ENCODE measurements around the gene ZBTB46. TPM values are rescaled to one million over a fixed set of nuclear protein-coding genes. Genes with fewer than 3 reads are reported as not detected.
"Not testable (repeated sequence)": the region's sequence is repeated elsewhere in the genome, so short reads cannot be mapped to it uniquely, and the experiment has no call there.

Gene ZBTB46
- total RNA-seq, 4 donors from 2014 or later, result 11.1 to 65.3 (median 17.8) TPM

DNA sequence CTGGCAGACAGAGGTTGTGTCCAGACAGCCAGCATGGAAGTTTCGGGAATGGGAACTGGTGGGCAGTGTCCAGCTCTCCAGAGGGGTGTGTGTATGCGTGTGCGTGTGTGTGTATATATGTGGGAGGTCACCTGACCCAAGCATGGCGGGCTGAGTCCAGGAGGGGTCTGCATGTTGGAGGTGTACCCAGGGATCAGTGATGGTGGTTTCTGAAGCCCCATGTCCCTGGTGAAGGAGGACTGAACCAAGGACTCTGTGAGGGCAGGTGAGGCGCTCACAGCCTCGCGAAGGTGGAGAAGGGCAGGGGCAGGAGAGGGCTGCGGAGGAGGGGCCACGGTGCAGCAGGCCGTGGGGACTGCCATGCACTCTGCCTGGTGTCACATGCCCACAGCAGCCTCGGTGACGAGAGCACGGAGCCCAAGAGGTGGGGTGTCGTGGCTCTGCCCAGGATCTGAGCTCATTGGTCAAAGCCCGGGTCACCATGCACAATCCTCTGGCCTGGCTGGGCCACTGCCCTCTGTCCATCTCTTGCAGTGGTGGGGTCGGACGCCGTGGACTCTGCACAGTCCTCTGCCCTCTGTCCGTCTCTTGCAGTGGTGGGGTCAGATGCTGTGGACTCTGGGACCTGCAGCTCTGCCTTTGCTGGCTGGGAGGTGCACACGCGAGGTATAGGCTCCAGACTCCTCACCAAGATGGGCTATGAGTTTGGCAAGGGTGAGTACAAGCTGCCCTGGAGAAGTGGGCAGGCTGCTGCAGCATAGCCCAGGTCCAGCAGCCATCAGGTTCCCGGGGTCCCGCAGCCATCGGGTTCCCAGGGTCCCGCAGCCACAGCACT is 96.7 kb downstream of the ZBTB46 start:
- ATAC-seq (ENCODE audit: low FRiP score) (no peak), DNase-seq (ENCODE audit: low spot score) (no peak)
- TF ChIP-seq, protein P1, sequence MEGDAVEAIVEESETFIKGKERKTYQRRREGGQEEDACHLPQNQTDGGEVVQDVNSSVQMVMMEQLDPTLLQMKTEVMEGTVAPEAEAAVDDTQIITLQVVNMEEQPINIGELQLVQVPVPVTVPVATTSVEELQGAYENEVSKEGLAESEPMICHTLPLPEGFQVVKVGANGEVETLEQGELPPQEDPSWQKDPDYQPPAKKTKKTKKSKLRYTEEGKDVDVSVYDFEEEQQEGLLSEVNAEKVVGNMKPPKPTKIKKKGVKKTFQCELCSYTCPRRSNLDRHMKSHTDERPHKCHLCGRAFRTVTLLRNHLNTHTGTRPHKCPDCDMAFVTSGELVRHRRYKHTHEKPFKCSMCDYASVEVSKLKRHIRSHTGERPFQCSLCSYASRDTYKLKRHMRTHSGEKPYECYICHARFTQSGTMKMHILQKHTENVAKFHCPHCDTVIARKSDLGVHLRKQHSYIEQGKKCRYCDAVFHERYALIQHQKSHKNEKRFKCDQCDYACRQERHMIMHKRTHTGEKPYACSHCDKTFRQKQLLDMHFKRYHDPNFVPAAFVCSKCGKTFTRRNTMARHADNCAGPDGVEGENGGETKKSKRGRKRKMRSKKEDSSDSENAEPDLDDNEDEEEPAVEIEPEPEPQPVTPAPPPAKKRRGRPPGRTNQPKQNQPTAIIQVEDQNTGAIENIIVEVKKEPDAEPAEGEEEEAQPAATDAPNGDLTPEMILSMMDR (IDR thresholded peaks at IDR 0.05), result no peak

DNA sequence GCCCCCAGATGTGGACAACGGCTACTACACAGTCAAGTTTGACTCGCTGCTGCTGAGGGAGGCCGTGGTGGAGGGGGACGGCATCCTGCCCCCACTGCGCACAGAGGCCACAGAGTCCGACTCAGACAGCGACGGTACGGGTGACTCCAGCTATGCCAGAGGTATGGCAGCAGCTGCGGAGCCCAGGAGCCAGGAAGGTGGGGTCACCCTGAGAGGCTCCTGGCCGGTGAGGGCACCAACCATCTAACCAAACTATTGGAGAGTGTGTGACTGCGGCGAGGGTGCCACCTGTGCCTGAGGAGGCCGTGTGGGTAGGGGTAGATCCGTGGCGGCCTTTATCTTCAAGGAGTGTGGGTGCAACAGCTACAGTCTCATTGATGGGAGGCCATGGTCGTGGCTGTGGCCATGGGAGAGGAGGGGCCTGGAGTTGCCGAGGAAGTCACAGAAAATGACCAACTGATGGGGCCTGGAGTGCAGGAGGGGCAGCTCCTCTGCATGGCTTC is 97.4 kb downstream of the ZBTB46 start:
- DNase-seq (ENCODE audit: low spot score) (no peak), ATAC-seq (ENCODE audit: low FRiP score) (no peak)
- TF ChIP-seq, protein P1 (IDR thresholded peaks at IDR 0.05), result no peak

DNA sequence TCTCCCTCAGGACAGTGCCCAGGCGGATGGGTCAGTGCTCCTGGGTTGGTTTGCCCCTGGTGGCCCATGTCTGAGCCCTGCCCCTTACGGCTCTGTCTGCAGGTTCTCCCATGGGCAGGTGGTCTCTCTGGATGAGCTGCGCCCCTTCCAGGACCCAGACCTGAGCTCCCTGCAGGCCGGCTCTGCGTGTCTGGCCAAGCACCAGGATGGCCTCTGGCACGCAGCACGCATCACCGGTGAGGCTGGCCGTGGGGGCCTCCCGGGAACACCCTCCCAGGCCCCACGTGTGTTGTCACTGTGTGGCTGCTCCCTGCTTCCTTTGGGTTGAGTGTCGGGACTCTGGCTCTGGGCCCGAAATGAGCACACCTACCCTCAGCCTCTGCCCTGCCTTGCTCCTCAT is 97.9 kb downstream of the ZBTB46 start:
- DNase-seq (ENCODE audit: low spot score) (no peak), ATAC-seq (ENCODE audit: low FRiP score) (no peak)
- TF ChIP-seq, protein P1 (IDR thresholded peaks at IDR 0.05), result no peak

DNA sequence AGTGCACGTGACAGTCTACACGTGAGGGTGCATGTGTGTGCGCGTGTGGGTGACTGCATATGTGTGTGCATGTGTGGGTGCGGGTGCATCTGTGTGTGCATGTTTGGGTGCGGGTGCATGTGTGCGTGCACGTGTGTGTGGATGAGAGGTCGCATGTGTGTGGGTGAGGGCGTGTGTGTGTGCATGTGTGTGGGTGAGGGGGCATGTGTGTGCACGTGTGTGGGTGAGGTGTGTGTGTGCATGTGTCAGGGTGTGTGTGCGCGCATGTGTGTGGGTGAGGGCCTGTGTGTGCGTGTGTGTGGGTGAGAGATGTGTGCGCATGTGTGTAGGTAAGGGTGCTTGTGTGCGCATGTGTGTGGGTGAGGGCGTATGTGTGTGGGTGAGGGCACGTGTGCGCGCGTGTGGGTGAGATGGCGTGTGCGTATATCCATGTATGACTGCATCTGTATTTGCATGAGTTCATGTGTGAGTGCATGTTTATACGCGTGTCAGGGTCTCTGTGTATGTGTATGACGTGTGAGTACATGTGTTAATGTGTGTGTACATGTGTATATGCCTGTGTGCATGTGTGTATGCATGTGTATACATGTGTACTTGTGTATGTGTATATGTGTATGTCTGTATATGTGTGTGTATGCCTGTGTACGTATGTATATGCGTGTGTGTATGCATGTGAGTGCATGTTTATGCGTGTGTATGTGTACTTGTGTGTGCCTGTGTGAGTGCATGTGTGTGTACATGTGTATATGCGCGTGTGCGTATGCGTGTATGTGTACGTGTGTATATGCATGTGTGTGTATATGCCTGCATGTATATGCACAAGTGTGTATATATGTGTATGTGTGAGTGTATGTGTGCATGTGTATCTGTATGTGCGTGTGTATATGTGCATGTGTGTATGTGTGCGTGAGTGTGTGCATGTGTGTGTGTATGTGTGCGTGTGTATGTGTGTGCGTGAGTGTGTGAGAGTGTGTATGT is 98.7 kb downstream of the ZBTB46 start:
- TF ChIP-seq, protein P1 (IDR thresholded peaks at IDR 0.05), result no peak
- ATAC-seq (ENCODE audit: low FRiP score), result no peak
- DNase-seq (ENCODE audit: low spot score), result no peak

DNA sequence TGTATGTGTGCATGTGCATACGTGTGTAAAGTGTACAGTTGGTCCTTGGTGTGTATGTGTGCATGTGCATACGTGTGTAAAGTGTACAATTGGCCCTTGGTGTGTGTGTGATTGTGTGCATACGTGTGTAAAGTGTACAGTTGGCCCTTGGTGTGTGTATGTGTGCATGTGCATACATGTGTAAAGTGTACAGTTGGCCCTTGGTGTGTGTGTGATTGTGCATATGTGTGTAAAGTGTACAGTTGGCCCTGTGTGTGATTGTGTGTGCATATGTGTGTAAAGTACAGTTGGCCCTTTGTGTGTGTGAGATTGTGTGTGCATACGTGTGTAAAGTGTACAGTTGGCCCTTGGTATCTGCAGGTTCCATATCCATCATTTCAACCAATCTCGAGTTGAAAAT is 99.7 kb downstream of the ZBTB46 start:
- no peak for ATAC-seq (ENCODE audit: low FRiP score)
- TF ChIP-seq, protein P1 (IDR thresholded peaks at IDR 0.05), result no peak
- DNase-seq (ENCODE audit: low spot score), result no peak

DNA sequence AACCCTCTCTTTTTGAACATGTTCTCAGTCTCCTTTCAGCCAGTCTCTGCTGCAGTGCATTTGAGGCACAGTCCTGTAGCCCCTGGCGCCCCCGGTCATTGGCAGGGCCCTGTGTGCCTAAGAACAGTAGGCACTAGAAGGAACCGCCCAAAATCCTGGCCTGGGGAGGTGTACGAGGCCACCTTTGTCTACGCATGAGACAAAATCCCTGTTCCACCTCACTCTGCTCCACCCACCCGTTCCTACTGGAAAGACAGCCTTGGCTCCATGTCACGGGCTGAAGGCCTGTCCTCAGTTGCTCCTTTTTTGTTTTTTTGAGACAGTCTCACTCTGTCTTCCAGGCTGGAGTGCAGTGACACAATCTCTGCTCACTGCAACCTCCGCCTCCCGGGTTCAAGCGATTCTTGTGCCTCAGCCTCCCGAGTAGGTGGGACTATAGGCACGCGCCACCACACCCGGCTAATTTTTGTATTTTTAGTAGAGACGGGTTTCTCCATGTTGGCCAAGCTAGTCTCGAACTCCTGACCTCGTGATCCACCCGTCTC is 100.8 kb downstream of the ZBTB46 start:
- not testable (repeated sequence) for ATAC-seq (ENCODE audit: low FRiP score); DNase-seq (ENCODE audit: low spot score)

DNA sequence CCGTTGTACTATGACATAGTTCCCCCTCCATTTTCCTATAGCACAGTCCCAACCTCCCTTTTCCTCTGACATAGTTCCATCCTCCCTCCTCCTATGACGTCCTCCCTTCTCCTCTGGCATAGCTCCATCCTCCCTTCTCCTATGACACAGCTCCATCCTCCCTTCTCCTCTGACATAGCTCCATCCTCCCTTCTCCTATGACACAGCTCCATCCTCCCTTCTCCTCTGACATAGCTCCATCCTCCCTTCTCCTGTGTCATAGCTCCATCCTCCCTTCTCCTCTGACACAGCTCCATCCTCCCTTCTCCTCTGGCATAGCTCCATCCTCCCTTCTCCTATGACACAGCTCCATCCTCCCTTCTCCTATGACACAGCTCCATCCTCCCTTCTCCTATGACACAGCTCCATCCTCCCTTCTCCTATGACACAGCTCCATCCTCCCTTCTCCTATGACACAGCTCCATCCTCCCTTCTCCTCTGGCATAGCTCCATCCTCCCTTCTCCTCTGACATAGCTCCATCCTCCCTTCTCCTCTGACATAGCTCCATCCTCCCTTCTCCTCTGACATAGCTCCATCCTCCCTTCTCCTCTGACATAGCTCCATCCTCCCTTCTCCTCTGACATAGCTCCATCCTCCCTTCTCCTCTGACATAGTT is 108.0 kb downstream of the ZBTB46 start:
- DNase-seq (ENCODE audit: low spot score); ATAC-seq (ENCODE audit: low FRiP score): not testable (repeated sequence)
